T-helper 1 cell treated with Interleukin-12 subunit alpha and Interleukin-12 subunit beta and Interleukin-4 antibody, amounts not matched to agents 30 μg/mL and 1 μg/mL, for 36 hours (primary cell): ENCODE measurements around the gene KREMEN1.

Experiments used
- H3K27ac Mint-ChIP-seq: one replicate; pipeline ENCODE4 v1.8.0; 2021; ENCODE audit warnings: mild to moderate bottlenecking, mixed read lengths
- H3K27me3 Mint-ChIP-seq: one replicate; pipeline ENCODE4 v1.8.0; 2021; ENCODE audit warnings: low read depth, mixed read lengths
- H3K36me3 Mint-ChIP-seq: one replicate; pipeline ENCODE4 v1.8.0; 2021; ENCODE audit warnings: low read depth, mixed read lengths
- H3K4me1 Mint-ChIP-seq: one replicate; pipeline ENCODE4 v1.8.0; 2021; ENCODE audit warnings: low read depth, mixed read lengths
- H3K4me3 Mint-ChIP-seq: one replicate; pipeline ENCODE4 v1.8.0; 2021; ENCODE audit warnings: mild to moderate bottlenecking, moderate library complexity, mixed read lengths
- H3K9me3 Mint-ChIP-seq: one replicate; pipeline ENCODE4 v1.8.0; 2021; ENCODE audit warnings: mixed read lengths

KREMEN1 gene

DNA sequence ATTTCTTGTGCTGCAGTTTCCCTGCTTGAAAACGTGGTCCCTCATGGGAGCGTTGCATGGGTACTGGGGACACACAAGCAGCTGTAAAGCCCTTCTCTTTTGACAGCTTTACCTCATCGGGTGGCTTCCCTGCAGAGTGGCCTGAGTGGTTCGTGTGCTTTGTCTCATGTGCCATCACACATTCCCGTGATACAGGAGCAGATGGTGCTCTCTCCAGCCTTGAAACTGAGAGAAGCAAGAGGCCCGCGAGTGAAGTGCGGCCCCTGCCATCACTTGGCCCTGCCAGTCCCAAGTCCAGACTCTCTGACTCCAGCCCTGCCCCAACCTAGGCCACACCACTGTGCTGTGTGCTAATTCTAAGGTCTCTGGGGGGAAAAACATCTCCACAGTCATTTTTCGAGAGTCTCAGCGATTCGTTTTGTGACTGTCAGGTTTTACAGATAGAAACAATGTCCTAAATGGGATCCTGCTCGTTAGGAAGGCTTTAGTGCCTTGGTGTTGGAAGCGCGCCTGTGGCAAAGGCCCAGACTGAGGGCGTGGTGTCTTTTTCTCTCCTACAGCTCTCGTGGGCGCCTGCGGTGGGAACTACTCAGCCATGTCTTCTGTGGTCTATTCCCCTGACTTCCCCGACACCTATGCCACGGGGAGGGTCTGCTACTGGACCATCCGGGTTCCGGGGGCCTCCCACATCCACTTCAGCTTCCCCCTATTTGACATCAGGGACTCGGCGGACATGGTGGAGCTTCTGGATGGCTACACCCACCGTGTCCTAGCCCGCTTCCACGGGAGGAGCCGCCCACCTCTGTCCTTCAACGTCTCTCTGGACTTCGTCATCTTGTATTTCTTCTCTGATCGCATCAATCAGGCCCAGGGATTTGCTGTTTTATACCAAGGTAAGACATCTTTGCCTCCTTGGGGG is 64.2 kb downstream of the KREMEN1 start:
- Mint-ChIP-seq H3K27ac (no peak overlapping the region), H3K4me1 (no peaks in the 10 kb centered on the region), H3K9me3 (no peaks in the 10 kb centered on the region), H3K27me3 (peaks cover 12% of the 10 kb centered on the region), H3K4me3 (no peak overlapping the region), H3K36me3 (no peaks in the 10 kb centered on the region)

- Mint-ChIP-seq H3K36me3 (no peaks in the 10 kb centered on the region), H3K27me3 (peaks cover 9% of the 10 kb centered on the region), H3K4me1 (no peaks in the 10 kb centered on the region), H3K4me3 (no peak overlapping the region), H3K9me3 (no peaks in the 10 kb centered on the region), H3K27ac (no peak overlapping the region)
These were observed 65.9 kb downstream of the KREMEN1 start for GRCh38 chr22:29138556-29139305.

GRCh38 chr22:29139965-29140782 is 67.3 kb downstream of the KREMEN1 start:
- no peaks in the 10 kb centered on the region for H3K9me3 Mint-ChIP-seq
- H3K4me3 Mint-ChIP-seq, result no peak overlapping the region
- no peaks in the 10 kb centered on the region for H3K4me1 Mint-ChIP-seq
- H3K27me3 Mint-ChIP-seq, result peaks cover 8% of the 10 kb centered on the region
- no peak overlapping the region for H3K27ac Mint-ChIP-seq
- H3K36me3 Mint-ChIP-seq, result no peaks in the 10 kb centered on the region

GRCh38 chr22:29141078-29141688 is 68.3 kb downstream of the KREMEN1 start:
- H3K4me1 Mint-ChIP-seq, result no peaks in the 10 kb centered on the region
- peaks cover 4% of the 10 kb centered on the region for H3K27me3 Mint-ChIP-seq
- H3K9me3 Mint-ChIP-seq, result no peaks in the 10 kb centered on the region
- H3K27ac Mint-ChIP-seq, result no peak overlapping the region
- H3K4me3 Mint-ChIP-seq, result no peak overlapping the region
- no peaks in the 10 kb centered on the region for H3K36me3 Mint-ChIP-seq

- H3K9me3 Mint-ChIP-seq, result no peaks in the 10 kb centered on the region
- no peaks in the 10 kb centered on the region for H3K36me3 Mint-ChIP-seq
- H3K4me3 Mint-ChIP-seq, result no peak overlapping the region
- peaks cover 4% of the 10 kb centered on the region for H3K27me3 Mint-ChIP-seq
- H3K4me1 Mint-ChIP-seq, result no peaks in the 10 kb centered on the region
- no peak overlapping the region for H3K27ac Mint-ChIP-seq
These were observed 69.3 kb downstream of the KREMEN1 start for GRCh38 chr22:29142116-29142515.

GRCh38 chr22:29143941-29144785 is 71.3 kb downstream of the KREMEN1 start:
- H3K9me3 Mint-ChIP-seq, result no peaks in the 10 kb centered on the region
- H3K4me1 Mint-ChIP-seq, result peaks cover 2% of the 10 kb centered on the region
- peaks cover 9% of the 10 kb centered on the region for H3K27me3 Mint-ChIP-seq
- no peak overlapping the region for H3K27ac Mint-ChIP-seq
- H3K4me3 Mint-ChIP-seq, result no peak overlapping the region
- no peaks in the 10 kb centered on the region for H3K36me3 Mint-ChIP-seq

GRCh38 chr22:29144786-29145160 is 71.9 kb downstream of the KREMEN1 start:
- H3K36me3 Mint-ChIP-seq, result no peaks in the 10 kb centered on the region
- no peak overlapping the region for H3K4me3 Mint-ChIP-seq

DNA sequence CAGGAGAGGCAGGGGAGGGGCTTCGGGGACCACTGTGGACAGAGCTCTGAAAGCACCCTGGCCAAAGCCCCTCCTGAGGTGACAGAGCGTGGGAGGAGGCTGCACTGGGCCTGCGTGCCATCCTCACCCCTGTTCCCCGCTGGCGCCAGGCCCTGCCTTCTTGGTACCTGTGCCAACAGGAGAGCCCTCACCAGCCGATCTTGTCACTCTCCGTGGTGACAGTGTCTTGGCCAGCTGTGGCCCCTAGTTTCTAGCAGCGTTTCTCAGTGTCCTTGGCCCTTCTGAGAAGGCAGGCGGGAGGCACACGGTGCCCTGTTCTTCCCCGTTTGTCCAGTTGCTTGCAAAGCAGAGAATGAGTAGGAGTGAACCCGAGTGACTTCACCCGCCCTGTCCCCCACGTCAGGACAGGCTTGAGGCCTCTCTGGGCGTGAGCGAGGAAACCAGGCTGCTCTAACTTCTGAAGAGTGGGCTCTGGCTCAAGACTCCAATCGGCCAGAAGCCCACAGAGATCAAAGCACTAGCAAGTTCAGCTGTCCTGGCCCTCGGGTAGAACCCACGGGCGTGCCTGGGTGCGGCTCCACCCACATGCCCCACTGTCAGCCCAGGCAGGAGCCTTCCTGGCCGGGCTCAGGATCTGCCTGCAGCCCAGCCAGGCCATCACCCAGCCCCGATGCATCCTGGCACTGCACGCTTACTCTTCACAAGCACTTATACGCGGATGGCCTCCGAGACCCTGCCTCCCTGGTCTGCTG is 72.7 kb downstream of the KREMEN1 start:
- H3K4me3 Mint-ChIP-seq, result no peak overlapping the region
- no peak overlapping the region for H3K27ac Mint-ChIP-seq
- H3K27me3 Mint-ChIP-seq, result peaks cover 9% of the 10 kb centered on the region
- H3K4me1 Mint-ChIP-seq, result peaks cover 2% of the 10 kb centered on the region
- no peaks in the 10 kb centered on the region for H3K36me3 Mint-ChIP-seq
- H3K9me3 Mint-ChIP-seq, result no peaks in the 10 kb centered on the region

More at GRCh38 chr22:29144786-29145160, 71.9 kb downstream of the KREMEN1 start:
- no peak overlapping the region for H3K27ac Mint-ChIP-seq
- peaks cover 9% of the 10 kb centered on the region for H3K27me3 Mint-ChIP-seq
- peaks cover 2% of the 10 kb centered on the region for H3K4me1 Mint-ChIP-seq
- no peaks in the 10 kb centered on the region for H3K9me3 Mint-ChIP-seq

GRCh38 chr22:29146091-29146560 is 73.3 kb downstream of the KREMEN1 start:
- Mint-ChIP-seq H3K9me3 (no peaks in the 10 kb centered on the region), H3K27me3 (peaks cover 4% of the 10 kb centered on the region), H3K4me1 (peaks cover 2% of the 10 kb centered on the region), H3K27ac (no peak overlapping the region), H3K4me3 (no peak overlapping the region), H3K36me3 (no peaks in the 10 kb centered on the region)

- no peaks in the 10 kb centered on the region for H3K9me3 Mint-ChIP-seq
- H3K27me3 Mint-ChIP-seq, result peaks cover 4% of the 10 kb centered on the region
- peaks cover 2% of the 10 kb centered on the region for H3K4me1 Mint-ChIP-seq
- no peak overlapping the region for H3K4me3 Mint-ChIP-seq
- no peak overlapping the region for H3K27ac Mint-ChIP-seq
- H3K36me3 Mint-ChIP-seq, result no peaks in the 10 kb centered on the region
These were observed 73.9 kb downstream of the KREMEN1 start for GRCh38 chr22:29146771-29147170.

DNA sequence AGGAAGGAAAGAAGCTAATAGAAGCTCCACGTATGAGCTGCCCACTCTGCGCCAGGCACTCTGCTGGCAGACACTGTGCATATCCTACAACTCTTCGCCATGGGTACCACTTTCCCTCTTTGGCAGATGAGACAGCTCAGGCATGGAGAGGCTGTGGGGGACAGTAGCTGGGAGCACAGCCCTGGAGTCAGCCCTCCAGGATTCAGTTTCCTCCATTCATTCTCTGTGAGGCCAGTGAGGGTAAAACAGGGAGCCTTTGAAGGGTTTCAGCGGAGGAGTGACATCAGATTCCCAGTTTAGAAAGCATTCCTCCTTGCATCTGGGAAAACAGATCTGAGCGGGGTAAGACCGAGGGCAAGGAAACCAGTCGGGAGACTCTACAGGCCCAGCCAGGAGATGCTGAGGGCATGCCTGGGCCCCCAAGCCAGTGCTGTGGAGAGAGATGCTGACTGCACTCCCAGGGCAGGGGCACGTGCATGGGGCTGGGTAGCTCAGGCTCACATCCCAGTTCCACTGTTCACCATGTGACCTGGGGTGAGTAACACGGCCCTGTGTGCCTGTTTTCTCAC is 74.6 kb downstream of the KREMEN1 start:
- H3K4me1 Mint-ChIP-seq, result peaks cover 2% of the 10 kb centered on the region
- H3K4me3 Mint-ChIP-seq, result no peak overlapping the region
- no peaks in the 10 kb centered on the region for H3K36me3 Mint-ChIP-seq
- peaks cover 10% of the 10 kb centered on the region for H3K27me3 Mint-ChIP-seq
- no peaks in the 10 kb centered on the region for H3K9me3 Mint-ChIP-seq
- no peak overlapping the region for H3K27ac Mint-ChIP-seq

DNA sequence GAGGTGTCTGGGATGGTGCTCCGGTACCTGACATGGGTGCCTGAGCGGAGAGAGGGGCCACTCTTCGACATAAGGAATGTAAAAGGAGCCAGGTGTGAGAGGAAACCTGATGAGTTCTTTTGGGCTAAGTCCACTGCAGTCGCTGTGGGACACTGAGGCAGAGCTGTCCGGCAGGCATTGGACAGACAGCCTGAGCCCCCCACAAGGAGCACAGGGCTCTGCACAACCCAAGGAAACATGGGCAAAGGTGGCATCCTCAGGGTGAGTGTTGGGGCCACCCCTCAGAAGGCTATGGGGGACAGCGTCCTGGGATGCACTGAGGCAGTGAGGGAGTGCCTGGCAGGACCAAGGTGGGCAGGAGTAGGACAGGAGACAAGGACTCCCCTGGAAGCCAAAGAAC is 75.2 kb downstream of the KREMEN1 start:
- Mint-ChIP-seq H3K4me3 (no peak overlapping the region), H3K9me3 (no peaks in the 10 kb centered on the region), H3K27me3 (peaks cover 14% of the 10 kb centered on the region), H3K36me3 (no peaks in the 10 kb centered on the region), H3K27ac (no peak overlapping the region), H3K4me1 (peaks cover 2% of the 10 kb centered on the region)
